Measurements from ENCODE around the gene POLA1. TPM values are rescaled to one million over a fixed set of nuclear protein-coding genes. Genes with fewer than 3 reads are reported as not detected.
A peak's percentile ranks its signal among the peaks of the same experiment; 100 is the strongest.

The POLA1 gene
- total RNA-seq, 1 donor from 2014 or later: 38.3 TPM

- Mint-ChIP-seq H3K27ac (peak overlapping the region; percentile 43), H3K27me3 (ENCODE audit: insufficient read depth) (no peaks in the 10 kb centered on the region), H3K9me3 (no peaks in the 10 kb centered on the region), H3K36me3 (ENCODE audit: low read depth) (peaks cover 20% of the 10 kb centered on the region), H3K4me1 (ENCODE audit: low read depth) (peaks cover 5% of the 10 kb centered on the region), H3K4me3 (no peak overlapping the region)
- DNase-seq (ENCODE audit: low spot score): no peak
- intact Hi-C loops (cut with micrococcal nuclease): no loop called here
Measured at GRCh38 chrX:24702362-24703184, 8.9 kb downstream of the POLA1 start.

DNA sequence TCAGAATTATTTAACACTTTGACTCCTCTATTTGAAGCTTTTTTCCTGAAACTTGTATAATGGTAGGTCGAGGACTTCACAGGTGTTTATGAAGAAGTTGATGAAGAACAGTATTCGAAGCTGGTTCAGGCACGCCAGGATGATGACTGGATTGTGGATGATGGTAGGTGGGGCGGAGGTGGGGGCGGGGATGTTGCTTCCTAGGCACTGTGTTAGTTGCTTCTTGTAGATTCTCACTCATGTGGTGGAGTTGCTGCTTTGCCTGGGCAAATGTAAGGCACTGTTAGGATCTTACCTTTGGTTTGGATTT, 9.4 kb downstream of the POLA1 start:
- Mint-ChIP-seq H3K4me1 (ENCODE audit: low read depth) (peaks cover 5% of the 10 kb centered on the region), H3K36me3 (ENCODE audit: low read depth) (peaks cover 20% of the 10 kb centered on the region), H3K27me3 (ENCODE audit: insufficient read depth) (no peaks in the 10 kb centered on the region), H3K4me3 (no peak overlapping the region), H3K27ac (no peak overlapping the region), H3K9me3 (no peaks in the 10 kb centered on the region)
- intact Hi-C loops (cut with micrococcal nuclease): no loop called here
- no peak for DNase-seq (ENCODE audit: low spot score)

- H3K4me3 Mint-ChIP-seq: no peak overlapping the region
- H3K36me3 Mint-ChIP-seq (ENCODE audit: low read depth): peaks cover 40% of the 10 kb centered on the region
- H3K4me1 Mint-ChIP-seq (ENCODE audit: low read depth): no peaks in the 10 kb centered on the region
- H3K27ac Mint-ChIP-seq: no peak overlapping the region
- intact Hi-C loops (cut with micrococcal nuclease): no loop called here
- H3K9me3 Mint-ChIP-seq: no peaks in the 10 kb centered on the region
- no peak for DNase-seq (ENCODE audit: low spot score)
- H3K27me3 Mint-ChIP-seq (ENCODE audit: insufficient read depth): no peaks in the 10 kb centered on the region
Measured at GRCh38 chrX:24718771-24719170, 25.1 kb downstream of the POLA1 start.

DNA sequence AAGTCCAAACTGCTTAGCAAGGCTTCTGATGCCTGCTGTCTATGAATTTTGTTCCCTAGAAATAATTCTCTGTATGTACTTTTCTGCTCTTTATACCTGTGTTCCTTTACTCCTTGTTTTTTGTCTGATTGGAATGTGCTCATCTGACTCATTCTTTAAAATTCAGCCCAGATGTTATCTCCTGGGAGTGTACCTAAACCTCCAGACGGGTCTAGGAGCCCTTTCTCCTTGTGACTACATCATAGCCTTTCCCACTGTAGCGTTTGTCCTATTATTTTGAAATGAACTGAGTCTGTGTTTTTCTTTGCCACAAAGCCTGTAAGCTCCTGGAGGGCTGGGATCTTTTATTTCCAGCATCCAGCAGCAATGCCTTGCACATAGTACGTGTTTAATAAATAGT, 26.3 kb downstream of the POLA1 start:
- Mint-ChIP-seq H3K4me1 (ENCODE audit: low read depth) (no peaks in the 10 kb centered on the region), H3K27ac (no peak overlapping the region), H3K27me3 (ENCODE audit: insufficient read depth) (no peaks in the 10 kb centered on the region), H3K4me3 (no peak overlapping the region), H3K9me3 (no peaks in the 10 kb centered on the region), H3K36me3 (ENCODE audit: low read depth) (peaks cover 43% of the 10 kb centered on the region)
- intact Hi-C loops (cut with micrococcal nuclease): no loop called here
- DNase-seq (ENCODE audit: low spot score): no peak

- H3K4me3 Mint-ChIP-seq: no peak overlapping the region
- H3K36me3 Mint-ChIP-seq (ENCODE audit: low read depth): peaks cover 26% of the 10 kb centered on the region
Measured at GRCh38 chrX:24728530-24728929, 34.8 kb downstream of the POLA1 start.

GRCh38 chrX:24732766-24733500, 39.2 kb downstream of the POLA1 start:
- intact Hi-C loops (cut with micrococcal nuclease): no loop called here
- Mint-ChIP-seq H3K4me3 (no peak overlapping the region), H3K27ac (no peak overlapping the region), H3K27me3 (ENCODE audit: insufficient read depth) (no peaks in the 10 kb centered on the region), H3K36me3 (ENCODE audit: low read depth) (peaks cover 9% of the 10 kb centered on the region), H3K9me3 (no peaks in the 10 kb centered on the region), H3K4me1 (ENCODE audit: low read depth) (no peaks in the 10 kb centered on the region)
- DNase-seq (ENCODE audit: low spot score): no peak

More at GRCh38 chrX:24728530-24728929, 34.8 kb downstream of the POLA1 start:
- H3K27ac Mint-ChIP-seq: no peak overlapping the region
- H3K9me3 Mint-ChIP-seq: no peaks in the 10 kb centered on the region
- H3K27me3 Mint-ChIP-seq (ENCODE audit: insufficient read depth): no peaks in the 10 kb centered on the region
- no peaks in the 10 kb centered on the region for H3K4me1 Mint-ChIP-seq (ENCODE audit: low read depth)
- intact Hi-C loops (cut with micrococcal nuclease): no loop called here
- DNase-seq (ENCODE audit: low spot score): no peak

DNA sequence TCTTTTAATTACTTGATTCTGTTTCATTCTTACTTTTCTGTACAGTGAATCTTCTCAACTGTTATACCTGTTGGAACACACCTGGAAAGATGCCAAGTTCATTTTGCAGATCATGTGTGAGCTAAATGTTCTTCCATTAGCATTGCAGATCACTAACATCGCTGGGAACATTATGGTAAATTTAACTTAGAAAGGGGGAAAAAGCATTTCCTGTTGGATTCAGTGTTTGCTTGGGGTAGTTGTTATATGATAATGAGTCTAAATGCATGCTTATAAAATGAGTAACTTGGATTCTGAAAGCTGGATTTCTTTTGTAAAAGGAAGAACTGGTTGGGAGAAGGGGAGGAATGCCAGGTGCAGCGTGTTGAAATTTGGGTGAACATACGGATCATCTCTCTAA, 47.6 kb downstream of the POLA1 start:
- peaks cover 14% of the 10 kb centered on the region for H3K36me3 Mint-ChIP-seq (ENCODE audit: low read depth)
- intact Hi-C loops (cut with micrococcal nuclease): no loop called here
- no peak for DNase-seq (ENCODE audit: low spot score)
- H3K27ac Mint-ChIP-seq: no peak overlapping the region
- H3K4me3 Mint-ChIP-seq: no peak overlapping the region
- H3K9me3 Mint-ChIP-seq: no peaks in the 10 kb centered on the region
- H3K4me1 Mint-ChIP-seq (ENCODE audit: low read depth): no peaks in the 10 kb centered on the region
- no peaks in the 10 kb centered on the region for H3K27me3 Mint-ChIP-seq (ENCODE audit: insufficient read depth)

- no peak overlapping the region for H3K4me3 Mint-ChIP-seq
- H3K27ac Mint-ChIP-seq: no peak overlapping the region
- H3K27me3 Mint-ChIP-seq (ENCODE audit: insufficient read depth): no peaks in the 10 kb centered on the region
- H3K4me1 Mint-ChIP-seq (ENCODE audit: low read depth): no peaks in the 10 kb centered on the region
- intact Hi-C loops (cut with micrococcal nuclease): no loop called here
- no peaks in the 10 kb centered on the region for H3K9me3 Mint-ChIP-seq
- DNase-seq (ENCODE audit: low spot score): no peak
- peaks cover 8% of the 10 kb centered on the region for H3K36me3 Mint-ChIP-seq (ENCODE audit: low read depth)
Measured at GRCh38 chrX:24748196-24748595, 54.5 kb downstream of the POLA1 start.

- Mint-ChIP-seq H3K36me3 (ENCODE audit: low read depth) (peaks cover 41% of the 10 kb centered on the region), H3K4me3 (no peak overlapping the region), H3K27me3 (ENCODE audit: insufficient read depth) (no peaks in the 10 kb centered on the region), H3K27ac (no peak overlapping the region), H3K9me3 (no peaks in the 10 kb centered on the region), H3K4me1 (ENCODE audit: low read depth) (peaks cover 6% of the 10 kb centered on the region)
- intact Hi-C loops (cut with micrococcal nuclease): loop anchor here (10.0 kb wide), 1 partner anchor 245 kb away; no protein-coding TSS in a partner anchor
- DNase-seq (ENCODE audit: low spot score): no peak
Measured at GRCh38 chrX:24759786-24760185, 66.1 kb downstream of the POLA1 start.

- H3K4me3 Mint-ChIP-seq: no peak overlapping the region
- H3K27me3 Mint-ChIP-seq (ENCODE audit: insufficient read depth): no peaks in the 10 kb centered on the region
- H3K4me1 Mint-ChIP-seq (ENCODE audit: low read depth): peaks cover 6% of the 10 kb centered on the region
- H3K9me3 Mint-ChIP-seq: no peaks in the 10 kb centered on the region
- H3K36me3 Mint-ChIP-seq (ENCODE audit: low read depth): peaks cover 44% of the 10 kb centered on the region
- DNase-seq (ENCODE audit: low spot score): no peak
- H3K27ac Mint-ChIP-seq: peak overlapping the region; percentile 59
- intact Hi-C loops (cut with micrococcal nuclease): no loop called here
Measured at GRCh38 chrX:24760363-24761000, 66.8 kb downstream of the POLA1 start.

DNA sequence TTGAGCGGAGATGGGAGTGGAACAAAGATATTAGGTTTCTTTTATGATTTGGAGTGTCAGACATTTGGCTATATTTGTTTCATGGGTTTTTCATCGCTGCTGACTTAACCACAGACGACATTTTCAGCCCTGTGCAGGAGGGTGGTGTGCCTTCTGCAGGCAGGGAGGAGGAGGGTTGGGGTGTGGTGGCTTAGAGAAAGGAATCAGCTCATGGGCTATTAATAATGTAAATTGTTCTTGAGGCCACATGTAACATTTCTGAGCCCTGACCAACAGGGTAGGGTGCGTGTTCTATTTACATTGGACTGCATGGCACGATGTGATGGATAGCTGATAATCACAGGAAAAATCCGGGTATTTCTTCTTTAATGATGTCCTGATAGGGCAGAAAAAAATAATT, 67.6 kb downstream of the POLA1 start:
- DNase-seq (ENCODE audit: low spot score): no peak
- no peak overlapping the region for H3K4me3 Mint-ChIP-seq
- H3K27ac Mint-ChIP-seq: no peak overlapping the region
- H3K36me3 Mint-ChIP-seq (ENCODE audit: low read depth): peaks cover 47% of the 10 kb centered on the region
- no peaks in the 10 kb centered on the region for H3K9me3 Mint-ChIP-seq
- intact Hi-C loops (cut with micrococcal nuclease): no loop called here
- H3K27me3 Mint-ChIP-seq (ENCODE audit: insufficient read depth): no peaks in the 10 kb centered on the region
- peaks cover 6% of the 10 kb centered on the region for H3K4me1 Mint-ChIP-seq (ENCODE audit: low read depth)

DNA sequence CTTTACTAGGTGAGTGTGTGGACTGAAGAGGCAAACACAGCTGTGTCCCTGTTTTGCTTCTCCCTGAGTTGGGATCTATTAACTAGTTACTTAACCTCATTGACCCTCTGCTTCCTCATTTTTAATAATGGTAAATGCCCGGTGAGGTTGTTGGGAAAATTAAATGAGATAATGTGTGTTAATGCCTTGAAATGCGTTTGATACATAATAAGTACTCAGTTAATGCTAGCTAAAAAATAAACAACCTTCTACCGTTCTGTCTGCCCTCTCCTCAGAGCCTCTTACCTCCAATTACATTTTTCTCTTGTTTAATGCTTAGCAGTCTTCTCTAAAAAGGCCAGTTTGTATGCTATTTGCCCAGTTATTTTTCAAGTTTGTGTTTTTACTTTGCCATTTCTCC, 70.3 kb downstream of the POLA1 start:
- peaks cover 6% of the 10 kb centered on the region for H3K4me1 Mint-ChIP-seq (ENCODE audit: low read depth)
- no peaks in the 10 kb centered on the region for H3K27me3 Mint-ChIP-seq (ENCODE audit: insufficient read depth)
- H3K4me3 Mint-ChIP-seq: no peak overlapping the region
- no peak for DNase-seq (ENCODE audit: low spot score)
- H3K36me3 Mint-ChIP-seq (ENCODE audit: low read depth): peaks cover 53% of the 10 kb centered on the region
- intact Hi-C loops (cut with micrococcal nuclease): no loop called here
- no peaks in the 10 kb centered on the region for H3K9me3 Mint-ChIP-seq
- H3K27ac Mint-ChIP-seq: no peak overlapping the region

DNA sequence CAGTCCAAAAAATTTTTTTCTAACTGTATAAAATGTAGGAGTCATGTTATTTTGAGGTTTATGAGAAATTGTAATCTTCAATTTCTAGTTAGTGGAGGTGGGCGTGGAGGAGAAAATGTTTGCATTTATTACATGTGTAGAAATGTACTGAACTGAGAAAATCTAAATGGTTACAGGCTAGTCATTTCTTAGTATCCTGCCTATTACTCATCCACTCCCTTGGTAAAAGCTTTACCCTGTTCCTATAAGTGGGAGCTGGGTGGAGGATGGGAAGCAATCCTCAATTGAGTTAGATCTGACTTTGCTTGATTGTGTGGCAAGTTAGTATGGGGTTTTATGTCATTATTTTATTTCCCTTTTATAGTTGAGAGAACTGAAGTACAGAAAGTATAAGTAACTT, 73.8 kb downstream of the POLA1 start:
- no peak overlapping the region for H3K4me3 Mint-ChIP-seq
- H3K27ac Mint-ChIP-seq: no peak overlapping the region
- peaks cover 40% of the 10 kb centered on the region for H3K36me3 Mint-ChIP-seq (ENCODE audit: low read depth)
- intact Hi-C loops (cut with micrococcal nuclease): no loop called here
- no peaks in the 10 kb centered on the region for H3K4me1 Mint-ChIP-seq (ENCODE audit: low read depth)
- H3K9me3 Mint-ChIP-seq: no peaks in the 10 kb centered on the region
- no peak for DNase-seq (ENCODE audit: low spot score)
- no peaks in the 10 kb centered on the region for H3K27me3 Mint-ChIP-seq (ENCODE audit: insufficient read depth)

Measured in activated T-helper 1 cell treated with anti-CD3 and anti-CD28 coated beads, Interleukin-12 subunit alpha, Interleukin-12 subunit beta, Interleukin-2, Interleukin-4 antibody, amounts not matched to agents 30 ng/mL and 10 ng/mL and 1 ng/mL, durations not matched to agents 14 hours and 24 hours and 36 hours (primary cell).